Sigmoid colon (tissue), 4 donors: ENCODE results near the gene PLEKHG3.

ENCODE experiments used
- EP300 ChIP-seq, 4 donors: sonication (generic); formaldehyde crosslinking; IDR thresholded peaks; one replicate each; pipeline ENCODE4 v1.6.1; 2017; ENCODE audit warnings: antibody characterized with exemption in 4 of 4
- POLR2A ChIP-seq, 2 donors: fragments of 450-650 bp; IDR thresholded peaks; one replicate each; pipeline ENCODE4 v1.6.1; 2016; ENCODE audit warnings: antibody characterized with exemption in 2 of 2, mild to moderate bottlenecking in 2 of 2, moderate library complexity in 2 of 2
- TF ChIP-seq, protein P1 (sequence below), 4 experiments: fragments of 450-650 bp in 3 of 4; fragments of 200-600 bp in 1 of 4; IDR thresholded peaks; one replicate each; pipeline ENCODE4 v1.5.1; 2016 to 2019; ENCODE audit warnings: antibody characterized with exemption in 4 of 4, mild to moderate bottlenecking in 3 of 4, moderate library complexity in 2 of 4

DNA sequence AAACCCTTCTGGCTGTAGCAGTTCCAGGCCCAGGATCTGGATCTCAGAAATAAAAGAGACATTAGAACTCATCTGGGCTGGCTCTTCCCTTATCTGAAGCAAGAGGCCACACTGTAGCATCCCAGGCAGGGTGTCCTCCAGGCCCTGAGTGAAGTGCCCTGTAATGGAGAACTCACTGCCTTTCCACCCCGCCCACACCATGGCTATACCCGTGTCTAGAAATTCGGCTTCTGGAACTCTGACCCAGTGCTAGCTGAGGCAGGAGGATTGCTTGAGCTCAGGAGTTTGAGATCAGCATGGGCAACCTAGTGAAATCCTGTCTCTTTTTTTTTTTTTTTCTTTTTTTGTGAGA lies 23.5 kb upstream of the PLEKHG3 start:
- TF ChIP-seq, protein P1, sequence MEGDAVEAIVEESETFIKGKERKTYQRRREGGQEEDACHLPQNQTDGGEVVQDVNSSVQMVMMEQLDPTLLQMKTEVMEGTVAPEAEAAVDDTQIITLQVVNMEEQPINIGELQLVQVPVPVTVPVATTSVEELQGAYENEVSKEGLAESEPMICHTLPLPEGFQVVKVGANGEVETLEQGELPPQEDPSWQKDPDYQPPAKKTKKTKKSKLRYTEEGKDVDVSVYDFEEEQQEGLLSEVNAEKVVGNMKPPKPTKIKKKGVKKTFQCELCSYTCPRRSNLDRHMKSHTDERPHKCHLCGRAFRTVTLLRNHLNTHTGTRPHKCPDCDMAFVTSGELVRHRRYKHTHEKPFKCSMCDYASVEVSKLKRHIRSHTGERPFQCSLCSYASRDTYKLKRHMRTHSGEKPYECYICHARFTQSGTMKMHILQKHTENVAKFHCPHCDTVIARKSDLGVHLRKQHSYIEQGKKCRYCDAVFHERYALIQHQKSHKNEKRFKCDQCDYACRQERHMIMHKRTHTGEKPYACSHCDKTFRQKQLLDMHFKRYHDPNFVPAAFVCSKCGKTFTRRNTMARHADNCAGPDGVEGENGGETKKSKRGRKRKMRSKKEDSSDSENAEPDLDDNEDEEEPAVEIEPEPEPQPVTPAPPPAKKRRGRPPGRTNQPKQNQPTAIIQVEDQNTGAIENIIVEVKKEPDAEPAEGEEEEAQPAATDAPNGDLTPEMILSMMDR (IDR thresholded peaks at IDR 0.05): no peak
- no peak for TF ChIP-seq POLR2A (IDR thresholded peaks at IDR 0.05)
- TF ChIP-seq EP300 (IDR thresholded peaks at IDR 0.05): no peak
